Stomach (tissue), 4 donors: ENCODE data around the gene SLC26A9.
A peak's percentile ranks its signal among the peaks of the same experiment; 100 is the strongest.

Experiments used
- POLR2A ChIP-seq, 4 donors: fragments of 450-650 bp; IDR thresholded peaks; one replicate each; pipeline ENCODE4 v1.6.1; 2016; ENCODE audit warnings: antibody characterized with exemption in 4 of 4, control low read depth in 2 of 4, mild to moderate bottlenecking in 1 of 4, moderate library complexity in 1 of 4
- TF ChIP-seq, protein P1 (sequence below), 7 experiments: fragments of 450-650 bp in 4 of 7; fragments of 200-600 bp in 3 of 7; sonication (generic) in 3 of 7; IDR thresholded peaks; one replicate each; pipeline ENCODE4 v1.5.1; 2016 to 2019; ENCODE audit warnings: antibody characterized with exemption in 7 of 7, control low read depth in 2 of 7, mild to moderate bottlenecking in 1 of 7

DNA sequence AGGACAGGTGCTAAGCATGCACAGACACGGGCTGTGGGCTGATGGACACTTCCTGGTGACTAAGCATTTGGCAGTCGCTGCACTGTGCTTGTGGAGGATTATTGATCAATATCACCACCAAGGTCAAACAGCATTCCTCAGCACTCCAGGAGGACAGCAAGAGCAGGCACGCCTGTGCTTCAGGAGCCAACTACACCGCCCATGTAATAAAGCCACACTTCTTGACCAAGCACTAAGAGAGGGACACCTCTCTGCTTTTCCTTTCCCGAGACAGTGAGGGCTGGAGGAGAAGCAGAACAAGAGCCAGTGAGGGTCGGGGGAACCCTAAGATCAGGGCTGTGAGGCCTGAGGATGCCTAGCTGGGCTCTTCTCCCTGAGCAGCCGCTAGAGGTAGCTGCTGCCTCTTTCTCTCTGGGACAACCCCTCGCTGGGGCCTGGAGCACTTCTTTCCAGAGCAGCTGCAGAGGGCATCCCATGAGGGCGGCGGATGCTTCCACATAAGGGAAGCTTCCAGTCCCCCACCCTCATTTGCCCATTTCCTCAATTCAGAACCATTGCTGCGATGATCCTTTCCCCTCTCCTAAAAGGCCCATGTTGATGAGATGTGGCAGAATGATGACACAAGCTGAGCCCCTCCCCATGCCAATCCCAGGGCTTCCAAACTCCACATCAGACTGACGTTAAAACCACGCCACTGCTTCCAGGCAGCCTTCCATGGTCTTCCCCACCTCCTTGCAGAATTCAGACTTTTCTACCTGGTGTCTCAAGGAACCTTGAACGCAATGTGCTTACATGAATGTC lies 40.9 kb upstream of the SLC26A9 start:
- TF ChIP-seq POLR2A (IDR thresholded peaks at IDR 0.05), result no peak
- TF ChIP-seq, protein P1, sequence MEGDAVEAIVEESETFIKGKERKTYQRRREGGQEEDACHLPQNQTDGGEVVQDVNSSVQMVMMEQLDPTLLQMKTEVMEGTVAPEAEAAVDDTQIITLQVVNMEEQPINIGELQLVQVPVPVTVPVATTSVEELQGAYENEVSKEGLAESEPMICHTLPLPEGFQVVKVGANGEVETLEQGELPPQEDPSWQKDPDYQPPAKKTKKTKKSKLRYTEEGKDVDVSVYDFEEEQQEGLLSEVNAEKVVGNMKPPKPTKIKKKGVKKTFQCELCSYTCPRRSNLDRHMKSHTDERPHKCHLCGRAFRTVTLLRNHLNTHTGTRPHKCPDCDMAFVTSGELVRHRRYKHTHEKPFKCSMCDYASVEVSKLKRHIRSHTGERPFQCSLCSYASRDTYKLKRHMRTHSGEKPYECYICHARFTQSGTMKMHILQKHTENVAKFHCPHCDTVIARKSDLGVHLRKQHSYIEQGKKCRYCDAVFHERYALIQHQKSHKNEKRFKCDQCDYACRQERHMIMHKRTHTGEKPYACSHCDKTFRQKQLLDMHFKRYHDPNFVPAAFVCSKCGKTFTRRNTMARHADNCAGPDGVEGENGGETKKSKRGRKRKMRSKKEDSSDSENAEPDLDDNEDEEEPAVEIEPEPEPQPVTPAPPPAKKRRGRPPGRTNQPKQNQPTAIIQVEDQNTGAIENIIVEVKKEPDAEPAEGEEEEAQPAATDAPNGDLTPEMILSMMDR (IDR thresholded peaks at IDR 0.05), result peak in 5 of 7 experiments; percentile 37 to 68 (median 60)
